GM20000 (cell line): ENCODE results near the gene ANKRD55.

Source experiments
- DNase-seq: peaks from one replicate; pipeline ENCODE4 v3.0.0; 2012; ENCODE audit warnings: low spot score
- CTCF ChIP-seq: IDR thresholded peaks from 2 replicates; pipeline ENCODE4 v1.5.1; 2012; ENCODE audit warnings: mild to moderate bottlenecking, control low read depth; ENCODE audit errors: extremely low read depth, missing control alignments

The ANKRD55 gene

GRCh38 chr5:56077796-56078233 lies 155.3 kb downstream of the ANKRD55 start:
- TF ChIP-seq CTCF, result no peak
- no peak for DNase-seq

GRCh38 chr5:56076486-56076885 lies 156.6 kb downstream of the ANKRD55 start:
- TF ChIP-seq CTCF, result no peak
- DNase-seq, result no peak

- no peak for DNase-seq
- no peak for TF ChIP-seq CTCF
Measured at GRCh38 chr5:56075361-56075760, 157.8 kb downstream of the ANKRD55 start.

- no peak for DNase-seq
Measured at GRCh38 chr5:56072863-56073766, 160.0 kb downstream of the ANKRD55 start.

GRCh38 chr5:56071470-56071869 lies 161.7 kb downstream of the ANKRD55 start:
- no peak for TF ChIP-seq CTCF
- no peak for DNase-seq

More at GRCh38 chr5:56072863-56073766, 160.0 kb downstream of the ANKRD55 start:
- TF ChIP-seq CTCF, result no peak

- DNase-seq, result no peak
- no peak for TF ChIP-seq CTCF
Measured at GRCh38 chr5:56070851-56071465, 162.2 kb downstream of the ANKRD55 start.

- DNase-seq, result no peak
- TF ChIP-seq CTCF, result no peak
Measured at GRCh38 chr5:56069652-56070226, 163.4 kb downstream of the ANKRD55 start.
